ENCODE measurements around the gene FAM168B. TPM values are rescaled to one million over a fixed set of nuclear protein-coding genes. Genes with fewer than 3 reads are reported as not detected.
"Not testable (repeated sequence)": the region's sequence is repeated elsewhere in the genome, so short reads cannot be mapped to it uniquely, and the experiment has no call there.

The FAM168B gene
- total and polyA plus RNA-seq, 9 donors: 54.4 to 117 (median 98.4) TPM

DNA sequence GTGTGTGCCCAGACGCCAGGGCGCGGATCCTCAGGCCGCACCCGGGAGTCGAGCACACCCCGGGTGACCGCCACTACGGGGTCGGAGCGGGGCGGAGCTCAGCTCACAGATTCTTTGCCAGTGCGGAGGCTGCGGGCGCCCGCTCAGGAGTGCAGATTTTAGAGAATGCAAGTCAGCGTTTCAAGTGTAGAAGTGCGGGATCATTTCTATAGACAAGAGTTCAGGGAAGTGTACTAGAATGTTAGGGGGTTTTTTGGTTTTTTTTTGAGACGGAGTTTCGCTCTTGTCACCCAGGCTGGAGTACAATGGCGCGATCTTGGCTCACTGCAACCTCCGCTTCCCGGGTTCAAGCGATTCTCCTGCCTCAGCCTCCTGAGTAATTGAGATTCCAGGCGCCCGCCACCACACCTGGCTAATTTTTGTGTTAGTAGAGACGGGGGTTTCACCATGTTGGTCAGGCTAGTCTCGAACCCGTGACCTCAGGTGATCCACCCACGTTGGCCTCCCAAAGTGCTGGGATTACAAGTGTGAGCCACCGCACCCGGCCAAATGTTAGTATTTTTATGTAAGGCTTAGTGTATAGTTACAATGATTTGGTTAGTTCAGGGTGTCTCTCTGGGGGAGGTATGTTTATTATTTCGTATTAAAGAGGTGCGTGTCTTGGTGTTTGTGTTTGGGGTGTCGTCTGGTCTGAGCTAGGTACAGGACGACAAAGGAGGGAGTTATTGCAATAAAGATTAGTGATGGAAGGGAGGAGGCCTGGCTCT is 619 bp upstream of the FAM168B start:
- intact Hi-C loops (cut with DNase I): no loop called here
- peak overlapping the region; percentile 88 for H3K4me3 ChIP-seq
- H3K4me1 ChIP-seq (ENCODE audit: insufficient read depth): no peaks in the 10 kb centered on the region
- H3K9me3 ChIP-seq: no peaks in the 10 kb centered on the region
- H3K36me3 ChIP-seq: no peaks in the 10 kb centered on the region
- H3K27me3 ChIP-seq: no peaks in the 10 kb centered on the region
- WGBS, 3 donors: 2 to 6% (median 2%) methylated on average over 37 of the region's 37 CpGs
- peak; percentile 50 for TF ChIP-seq EP300 (IDR thresholded peaks at IDR 0.05)
- TF ChIP-seq, protein P1, sequence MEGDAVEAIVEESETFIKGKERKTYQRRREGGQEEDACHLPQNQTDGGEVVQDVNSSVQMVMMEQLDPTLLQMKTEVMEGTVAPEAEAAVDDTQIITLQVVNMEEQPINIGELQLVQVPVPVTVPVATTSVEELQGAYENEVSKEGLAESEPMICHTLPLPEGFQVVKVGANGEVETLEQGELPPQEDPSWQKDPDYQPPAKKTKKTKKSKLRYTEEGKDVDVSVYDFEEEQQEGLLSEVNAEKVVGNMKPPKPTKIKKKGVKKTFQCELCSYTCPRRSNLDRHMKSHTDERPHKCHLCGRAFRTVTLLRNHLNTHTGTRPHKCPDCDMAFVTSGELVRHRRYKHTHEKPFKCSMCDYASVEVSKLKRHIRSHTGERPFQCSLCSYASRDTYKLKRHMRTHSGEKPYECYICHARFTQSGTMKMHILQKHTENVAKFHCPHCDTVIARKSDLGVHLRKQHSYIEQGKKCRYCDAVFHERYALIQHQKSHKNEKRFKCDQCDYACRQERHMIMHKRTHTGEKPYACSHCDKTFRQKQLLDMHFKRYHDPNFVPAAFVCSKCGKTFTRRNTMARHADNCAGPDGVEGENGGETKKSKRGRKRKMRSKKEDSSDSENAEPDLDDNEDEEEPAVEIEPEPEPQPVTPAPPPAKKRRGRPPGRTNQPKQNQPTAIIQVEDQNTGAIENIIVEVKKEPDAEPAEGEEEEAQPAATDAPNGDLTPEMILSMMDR (IDR thresholded peaks at IDR 0.05): no peak
- H3K27ac ChIP-seq: peak overlapping the region; percentile 95 to 99
- peak in 3 of 5 donors; percentile 19 to 44 (median 35) for DNase-seq

DNA sequence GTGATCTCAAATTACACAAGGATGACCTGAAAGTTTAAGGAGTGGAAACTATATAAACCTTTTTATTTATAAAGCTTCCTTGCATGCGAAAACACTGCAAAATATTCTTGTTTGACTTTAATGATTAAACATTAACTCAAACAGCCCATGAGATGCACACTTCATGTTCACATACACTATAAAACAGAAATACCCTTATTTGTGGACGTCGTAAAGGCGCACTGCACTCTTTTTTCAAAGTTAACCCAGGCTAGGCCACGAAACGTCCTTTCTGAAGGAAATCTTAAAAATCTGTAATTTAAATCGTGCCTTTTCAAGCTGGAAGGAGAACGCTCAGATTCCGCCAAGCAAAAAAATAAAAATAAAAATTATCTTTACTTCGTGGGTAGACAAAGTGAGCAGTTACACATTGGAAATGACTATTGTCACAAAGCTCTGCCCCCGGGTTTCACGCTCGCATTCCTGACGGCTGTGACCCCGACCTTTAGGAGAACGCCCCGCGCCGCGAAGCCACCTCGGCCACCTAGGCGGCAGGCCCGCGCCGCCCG is 728 bp downstream of the FAM168B start:
- no peaks in the 10 kb centered on the region for H3K4me1 ChIP-seq (ENCODE audit: insufficient read depth)
- H3K36me3 ChIP-seq: no peaks in the 10 kb centered on the region
- H3K27me3 ChIP-seq: no peaks in the 10 kb centered on the region
- H3K4me3 ChIP-seq: peak overlapping the region; percentile 88
- WGBS, 3 donors: 0 to 1% (median 0%) methylated on average over 18 to 26 of the region's 26 CpGs
- no peaks in the 10 kb centered on the region for H3K9me3 ChIP-seq
- no peak for DNase-seq
- H3K27ac ChIP-seq: peak overlapping the region; percentile 95 to 99
- TF ChIP-seq, protein P1 (IDR thresholded peaks at IDR 0.05): no peak
- TF ChIP-seq POLR2A (IDR thresholded peaks at IDR 0.05) (no peak), EP300 (IDR thresholded peaks at IDR 0.05) (no peak)
- intact Hi-C loops (cut with DNase I): no loop called here

DNA sequence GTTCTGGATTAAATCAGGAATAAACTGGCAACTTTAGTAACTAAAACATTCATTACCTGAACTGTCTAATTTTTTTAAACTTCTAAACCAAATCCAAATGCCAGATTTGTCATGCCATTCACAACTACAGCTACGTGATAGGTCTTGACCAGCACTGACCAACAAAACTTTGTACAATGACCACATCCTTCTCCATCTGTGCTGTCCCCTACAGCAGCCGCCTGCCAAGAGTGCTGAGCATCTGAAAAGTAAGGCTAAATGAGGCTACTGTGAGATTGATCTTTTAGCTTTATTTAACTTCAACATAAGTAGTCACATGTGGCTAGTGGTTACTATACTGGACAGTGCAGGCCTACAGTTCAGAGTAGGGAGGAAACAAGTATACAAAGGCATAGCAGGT is 7.6 kb downstream of the FAM168B start:
- no peak overlapping the region for H3K27ac ChIP-seq
- H3K9me3 ChIP-seq: no peaks in the 10 kb centered on the region
- no peaks in the 10 kb centered on the region for H3K27me3 ChIP-seq
- peaks cover 3% of the 10 kb centered on the region for H3K4me1 ChIP-seq (ENCODE audit: insufficient read depth)
- H3K4me3 ChIP-seq: no peak overlapping the region
- intact Hi-C loops (cut with DNase I): no loop called here
- no peak for TF ChIP-seq EP300 (IDR thresholded peaks at IDR 0.05)
- TF ChIP-seq, protein P1 (IDR thresholded peaks at IDR 0.05): no peak
- 67 to 82% (median 73%) methylated on average over 2 of the region's 2 CpGs for whole genome bisulfite sequencing, 3 donors
- H3K36me3 ChIP-seq: no peaks in the 10 kb centered on the region
- no peak for DNase-seq

DNA sequence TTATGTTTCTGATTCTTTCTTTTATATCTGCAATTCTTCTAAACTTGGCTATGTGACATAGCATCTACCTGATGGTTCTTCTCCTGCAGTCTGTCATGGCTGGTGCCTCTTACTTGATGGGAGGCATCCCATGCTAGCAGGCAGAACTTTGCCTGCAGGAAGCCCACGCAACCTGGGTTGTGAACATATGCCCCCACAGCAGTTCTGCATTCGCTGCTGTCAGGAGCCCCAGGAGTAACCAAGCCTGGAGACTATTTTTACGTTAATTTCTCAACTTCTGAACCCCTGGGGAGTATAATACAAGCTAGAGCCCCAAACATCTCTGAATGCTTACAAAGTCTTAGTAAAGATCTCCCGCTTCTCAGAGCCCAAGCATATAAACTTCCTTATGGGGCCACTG is 12.1 kb downstream of the FAM168B start:
- H3K36me3 ChIP-seq: no peaks in the 10 kb centered on the region
- 73 to 83% (median 73%) methylated on average over 4 of the region's 4 CpGs for WGBS, 3 donors
- H3K27ac ChIP-seq: no peak overlapping the region

DNA sequence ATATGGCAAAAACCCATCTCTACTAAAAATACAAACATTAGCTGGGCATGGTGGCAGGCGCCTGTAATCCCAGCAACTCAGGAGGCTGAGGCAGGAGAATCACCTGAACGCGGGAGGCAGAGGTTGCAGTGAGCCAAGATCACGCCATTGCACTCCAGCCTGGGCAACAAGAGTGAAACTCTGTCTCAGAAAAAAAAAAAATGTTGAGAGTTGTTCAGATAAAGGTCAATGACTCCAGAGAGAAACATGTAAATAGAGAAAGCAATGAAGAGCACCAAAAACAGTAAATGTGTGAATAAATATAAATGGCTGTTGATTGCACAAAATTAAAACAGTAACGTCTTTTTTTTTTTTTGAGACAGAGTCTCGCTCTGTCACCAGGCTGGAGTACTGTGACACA is 13.3 kb downstream of the FAM168B start:
- H3K4me1 ChIP-seq (ENCODE audit: insufficient read depth); H3K4me3 ChIP-seq; intact Hi-C loops (cut with DNase I); H3K36me3 ChIP-seq; DNase-seq; H3K27me3 ChIP-seq; H3K9me3 ChIP-seq; H3K27ac ChIP-seq: not testable (repeated sequence)
- 83 to 88% (median 87%) methylated on average over 6 of the region's 6 CpGs for WGBS, 3 donors

More for the DNA sequence above, 12.1 kb downstream of the FAM168B start:
- DNase-seq: no peak
- Histone ChIP-seq H3K9me3 (no peaks in the 10 kb centered on the region), H3K4me1 (ENCODE audit: insufficient read depth) (peaks cover 5% of the 10 kb centered on the region), H3K4me3 (no peak overlapping the region), H3K27me3 (no peaks in the 10 kb centered on the region)
- TF ChIP-seq POLR2A (IDR thresholded peaks at IDR 0.05): no peak
- intact Hi-C loops (cut with DNase I): no loop called here
